OCI-LY3 (cell line): ENCODE data around the gene CUX1.

ENCODE experiments used
- H2AFZ ChIP-seq: fragments of 200-600, 300-600 bp; shearing (Covaris generic); 2 replicates; pipeline ENCODE4 v1.6.0; 2014; ENCODE audit warnings: antibody characterized with exemption, low read depth, low read length
- H3K27ac ChIP-seq: fragments of 200-600, 300-600 bp; sonication (generic); 2 replicates; pipeline ENCODE4 v1.5.1; 2014; ENCODE audit warnings: mild to moderate bottlenecking, low read length, moderate library complexity, mixed read lengths
- H3K27me3 ChIP-seq: fragments of 200-600, 300-600 bp; sonication (generic); 2 replicates; pipeline ENCODE4 v1.6.1; 2014; ENCODE audit warnings: low read depth, low read length, mixed read lengths
- H3K36me3 ChIP-seq: fragments of 200-600, 300-600 bp; sonication (generic); replicated peaks from 2 replicates; pipeline ENCODE3; 2014; ENCODE audit warnings: low read depth, low read length, mixed read lengths
- H3K4me1 ChIP-seq: fragments of 300-600, 200-600 bp; sonication (generic); 2 replicates; pipeline ENCODE4 v1.6.1; 2014; ENCODE audit warnings: low read length, mixed read lengths
- H3K4me2 ChIP-seq: fragments of 200-600, 300-600 bp; sonication (generic); 2 replicates; pipeline ENCODE4 v1.6.1; 2014; ENCODE audit warnings: low read length, mixed read lengths
- H3K4me3 ChIP-seq: fragments of 300-600, 200-600 bp; sonication (generic); 2 replicates; pipeline ENCODE4 v1.5.1; 2014; ENCODE audit warnings: antibody characterized with exemption, mild to moderate bottlenecking, low read length, moderate library complexity
- H3K79me2 ChIP-seq: fragments of 300-600, 200-600 bp; shearing (Covaris generic); 2 replicates; pipeline ENCODE4 v1.6.1; 2014; ENCODE audit warnings: mild to moderate bottlenecking, low read length, mixed read lengths
- H3K9ac ChIP-seq: fragments of 300-600, 200-600 bp; shearing (Covaris generic); 2 replicates; pipeline ENCODE4 v1.6.0; 2014; ENCODE audit warnings: mild to moderate bottlenecking, low read length, moderate library complexity
- H3K9me3 ChIP-seq: fragments of 200-600, 300-600 bp; shearing (Covaris generic); 2 replicates; pipeline ENCODE4 v1.6.1; 2014; ENCODE audit warnings: low read length, mixed read lengths; ENCODE audit not compliant: insufficient read depth
- H4K20me1 ChIP-seq: fragments of 200-600, 300-600 bp; sonication (generic); 2 replicates; pipeline ENCODE4 v1.6.1; 2016; ENCODE audit warnings: low read length, mixed read lengths; ENCODE audit not compliant: insufficient read depth
- CTCF ChIP-seq: fragments of 200-600, 300-600 bp; sonication (generic); IDR thresholded peaks from 2 replicates; pipeline ENCODE4 v1.5.1; 2014; ENCODE audit warnings: antibody characterized with exemption, low read length, low read depth
- EZH2phosphoT487 ChIP-seq: fragments of 200-600 bp; shearing (Covaris generic); IDR thresholded peaks from 2 replicates; pipeline ENCODE4 v1.6.1; 2018; ENCODE audit warnings: antibody characterized with exemption, mixed run types, low read depth

CUX1 gene

DNA sequence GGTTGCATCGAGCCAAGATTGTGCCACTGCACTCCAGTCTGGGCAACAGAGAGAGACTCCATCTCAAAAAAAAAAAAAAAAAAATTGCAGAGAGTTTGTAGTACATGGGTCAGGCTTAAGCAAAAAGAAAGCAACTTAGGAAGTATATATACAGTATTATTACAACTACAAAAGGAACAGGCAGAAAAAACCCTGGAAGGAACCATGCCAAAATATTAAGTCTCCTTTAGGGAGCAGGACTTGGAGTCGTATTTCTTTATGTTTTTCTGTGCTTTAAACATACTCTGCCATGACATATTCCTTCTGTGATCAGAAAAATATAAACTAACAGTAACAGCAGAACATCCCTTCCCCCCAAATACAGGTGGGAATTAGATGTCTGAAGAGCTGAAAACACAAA lies 144.4 kb downstream of the CUX1 start:
- Histone ChIP-seq H3K79me2 (peaks cover 38% of the 10 kb centered on the region), H3K27ac (no peak overlapping the region), H3K9ac (no peak overlapping the region), H3K4me3 (no peak overlapping the region), H3K9me3 (no peaks in the 10 kb centered on the region), H2AFZ (no peak overlapping the region), H3K36me3 (no peaks in the 10 kb centered on the region), H3K4me1 (peaks cover 18% of the 10 kb centered on the region), H3K4me2 (no peak overlapping the region), H4K20me1 (peaks cover 64% of the 10 kb centered on the region), H3K27me3 (no peaks in the 10 kb centered on the region)
- TF ChIP-seq CTCF (no peak), EZH2phosphoT487 (no peak)

DNA sequence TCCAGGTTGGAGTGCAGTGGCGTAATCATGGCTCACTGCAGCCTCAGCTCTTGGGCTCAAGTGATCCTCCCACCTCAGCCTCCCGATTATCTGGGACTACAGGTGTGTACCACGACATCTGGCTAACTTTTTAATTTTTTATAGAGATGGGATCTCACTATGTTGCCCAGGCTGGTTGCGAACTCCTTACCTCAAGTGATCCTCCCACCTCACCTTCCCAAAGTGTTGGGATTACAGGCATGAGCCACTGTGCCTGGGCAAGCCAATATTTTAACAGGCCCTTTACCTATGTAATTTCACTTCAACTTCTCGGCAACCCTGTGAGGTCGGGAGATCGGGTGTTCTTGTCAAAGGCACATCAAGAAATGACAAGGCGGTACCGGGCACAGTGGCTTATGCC lies 146.3 kb downstream of the CUX1 start:
- Histone ChIP-seq H3K4me3 (no peak overlapping the region), H3K27me3 (no peaks in the 10 kb centered on the region), H3K4me2 (no peak overlapping the region), H3K9ac (no peak overlapping the region), H2AFZ (no peak overlapping the region), H3K4me1 (no peaks in the 10 kb centered on the region), H3K27ac (no peak overlapping the region), H4K20me1 (peaks cover 73% of the 10 kb centered on the region), H3K79me2 (peaks cover 32% of the 10 kb centered on the region), H3K9me3 (no peaks in the 10 kb centered on the region), H3K36me3 (no peaks in the 10 kb centered on the region)
- TF ChIP-seq CTCF (no peak), EZH2phosphoT487 (no peak)

DNA sequence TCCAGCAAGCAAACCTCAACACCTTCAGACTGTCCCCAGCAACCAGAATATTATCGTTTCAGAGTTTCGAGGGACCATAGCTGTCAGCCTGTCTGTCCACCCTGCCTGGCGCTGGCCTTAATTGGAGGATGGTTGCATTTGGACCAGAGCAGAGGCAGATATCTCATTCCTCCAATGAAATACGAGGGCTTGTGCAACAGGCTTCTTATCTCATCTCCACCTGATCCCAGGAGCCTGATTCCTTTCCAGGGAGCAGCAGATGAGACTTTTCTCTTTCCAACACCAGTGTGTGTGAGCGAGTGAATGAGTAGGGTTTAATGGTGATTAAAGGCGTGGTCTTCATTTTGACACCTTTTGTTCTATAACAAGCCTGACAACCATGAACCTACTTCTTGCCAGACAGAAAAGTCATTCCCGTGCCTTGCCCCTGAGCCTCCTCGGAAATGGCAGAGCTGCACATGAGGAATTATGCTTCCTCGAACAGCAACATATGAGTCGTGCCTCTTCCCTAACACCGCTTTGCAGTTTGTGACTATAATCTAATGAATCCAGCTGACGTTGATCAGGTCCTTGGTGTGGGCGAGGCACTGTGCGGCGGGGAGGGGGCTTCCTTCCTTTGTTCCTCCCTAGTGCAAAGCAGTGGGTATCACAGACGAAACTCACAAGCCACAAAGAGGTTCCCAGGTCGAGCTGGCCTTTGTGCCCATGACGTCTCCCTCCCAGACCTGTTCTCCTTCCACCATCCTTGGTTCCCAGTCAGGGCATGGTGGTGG lies 147.4 kb downstream of the CUX1 start:
- TF ChIP-seq CTCF, result no peak
- TF ChIP-seq EZH2phosphoT487, result no peak
- Histone ChIP-seq H3K79me2 (peaks cover 26% of the 10 kb centered on the region), H3K9ac (no peak overlapping the region), H3K27me3 (no peaks in the 10 kb centered on the region), H3K4me1 (no peaks in the 10 kb centered on the region), H3K4me3 (no peak overlapping the region), H3K36me3 (no peaks in the 10 kb centered on the region), H4K20me1 (peaks cover 63% of the 10 kb centered on the region), H3K27ac (no peak overlapping the region), H3K9me3 (no peaks in the 10 kb centered on the region), H3K4me2 (no peak overlapping the region), H2AFZ (no peak overlapping the region)

DNA sequence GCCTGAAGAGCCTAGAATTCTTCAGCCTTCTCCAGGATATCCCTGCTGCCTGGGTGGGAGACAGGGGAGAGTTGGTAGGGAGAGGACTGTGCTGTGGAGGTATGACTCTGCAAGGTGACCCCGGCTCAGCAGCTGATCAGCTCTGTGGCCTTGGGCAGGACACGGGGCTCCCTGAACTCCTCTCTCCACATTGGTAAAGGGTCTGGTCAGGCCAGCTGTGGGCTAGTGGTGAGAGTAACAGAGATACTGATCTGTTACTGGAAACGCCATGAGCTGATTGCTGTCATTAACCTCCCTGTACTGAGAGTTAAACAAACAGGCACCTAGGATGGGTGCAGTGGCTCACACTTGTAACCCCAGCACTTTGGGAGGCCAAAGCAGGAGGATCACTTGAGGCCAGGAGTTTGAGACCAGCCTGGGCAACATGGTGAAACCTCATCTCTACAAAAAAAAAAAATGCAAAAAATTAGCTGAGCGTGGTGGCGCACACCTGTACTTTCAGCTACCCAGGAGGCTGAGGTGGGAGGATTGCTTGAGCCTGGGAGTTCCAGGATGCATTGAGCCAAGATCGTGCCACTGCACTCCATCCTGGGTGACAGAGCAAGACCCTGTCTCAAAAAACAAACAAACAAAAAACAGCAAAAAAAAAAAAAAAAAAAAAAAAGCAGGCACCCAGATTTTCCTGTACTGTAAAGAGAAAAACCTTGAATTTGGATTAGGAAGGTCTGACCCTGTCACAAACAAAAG lies 151.5 kb downstream of the CUX1 start:
- Histone ChIP-seq H2AFZ (no peak overlapping the region), H3K9ac (no peak overlapping the region), H3K79me2 (peaks cover 11% of the 10 kb centered on the region), H3K36me3 (peaks cover 3% of the 10 kb centered on the region), H3K4me3 (no peak overlapping the region), H3K9me3 (no peaks in the 10 kb centered on the region), H4K20me1 (peaks cover 45% of the 10 kb centered on the region), H3K4me1 (peaks cover 1% of the 10 kb centered on the region), H3K4me2 (no peak overlapping the region), H3K27ac (no peak overlapping the region), H3K27me3 (no peaks in the 10 kb centered on the region)
- TF ChIP-seq CTCF (no peak), EZH2phosphoT487 (no peak)
